Measurements from ENCODE around the gene PLCH2. TPM values are rescaled to one million over a fixed set of nuclear protein-coding genes. Genes with fewer than 3 reads are reported as not detected.

The PLCH2 gene
- total and polyA plus RNA-seq, 2 of the 13 experiments (the other 11 are each of a cell fraction or from before 2014, with no cell fraction given), result 0.15 to 0.67 TPM

DNA sequence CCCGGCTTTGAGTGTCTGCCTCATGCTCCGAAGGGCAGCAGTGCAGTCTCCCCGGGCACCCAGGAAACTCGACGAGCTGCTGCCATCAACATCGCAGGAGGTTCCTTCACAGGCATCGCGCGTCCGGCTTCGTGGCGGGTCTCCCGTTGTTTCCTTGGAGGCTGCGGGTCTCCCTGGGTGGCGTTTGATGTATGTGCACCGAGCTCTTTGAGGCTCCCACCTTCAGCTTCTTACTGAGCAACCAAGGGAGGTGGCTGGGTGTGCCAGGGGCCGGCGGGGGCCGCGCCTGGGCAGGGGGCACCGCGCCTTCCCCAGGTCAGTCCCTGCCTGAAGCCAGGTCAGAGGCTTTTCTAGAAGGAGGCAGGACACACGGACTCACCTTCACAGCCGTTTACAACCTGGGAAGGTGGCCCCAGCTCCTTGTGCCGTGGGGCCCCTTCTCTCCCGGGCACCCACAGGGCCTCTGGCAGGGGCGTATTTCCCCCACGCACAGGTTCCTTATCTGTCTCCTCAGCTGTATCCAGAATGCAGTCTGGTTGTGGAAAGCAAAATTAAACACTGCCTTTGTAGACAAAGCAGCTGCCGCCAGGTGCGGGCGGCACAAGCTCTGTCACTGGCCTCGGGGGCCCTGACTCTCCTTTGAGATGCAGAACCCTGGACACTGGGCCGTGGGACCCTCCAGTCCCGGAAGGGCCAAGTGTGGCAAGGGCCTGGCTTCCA lies 42.0 kb upstream of the PLCH2 start:
- DNase-seq (ENCODE audit: low spot score) (no peak), ATAC-seq (no peak), FAIRE-seq (no peak)
- no TSS peak for BruUV-seq (replicated peaks)
- no peak overlapping the region for H3K4me2 ChIP-seq (ENCODE audit: low read depth, low read length)
- H3K36me3 ChIP-seq (replicated peaks in 1 of 2; ENCODE audit: control insufficient read depth in 1 of 2, insufficient read depth in 2 of 2, low read length in 2 of 2), result no peaks in the 10 kb centered on the region
- in situ Hi-C loops (cut with HindIII; ENCODE audit: extremely low pct_ligation_motif_present, low pct_unique_long_range_greater_than_20kb), result no loop called here
- peaks cover 21 to 68% of the 10 kb centered on the region in 2 experiments for H3K27me3 ChIP-seq (ENCODE audit: control insufficient read depth in 1 of 2, insufficient read depth in 2 of 2, low read length in 2 of 2)
- no peaks in the 10 kb centered on the region for H3K79me2 ChIP-seq (ENCODE audit: insufficient read depth, low read length)
- intact Hi-C loops (cut with micrococcal nuclease; ENCODE audit: unreplicated experiment), result no loop called here
- ChIA-PET CTCF (ENCODE audit: low intra/inter-chr PET ratio, low total read pairs) (no interaction called here), POLR2A (no interaction called here)
- H3K9ac ChIP-seq (ENCODE audit: insufficient read depth, low read depth, low read length), result no peak overlapping the region
- H3K4me3 ChIP-seq (replicated peaks in 1 of 3; ENCODE audit: insufficient read depth in 1 of 3, low read depth in 2 of 3, low read length in 3 of 3), result no peak overlapping the region
- WGBS (ENCODE audit: low lambda C conversion rate), result 11% methylated on average over 8 of the region's 34 CpGs
- peaks cover 3% of the 10 kb centered on the region; the same call in 1 of the 2 replicates for H4K20me1 ChIP-seq (ENCODE audit: insufficient read depth, low read length)
- H3K4me1 ChIP-seq (ENCODE audit: insufficient read depth, low read length), result no peaks in the 10 kb centered on the region
- H3K27ac ChIP-seq (ENCODE audit: extremely low read length, insufficient read depth, low read length), result no peak overlapping the region
- no peak overlapping the region for H2AFZ ChIP-seq (ENCODE audit: low read length)
- peaks cover 12% of the 10 kb centered on the region; the same call in 1 of the 2 replicates for H3K9me3 ChIP-seq (ENCODE audit: low read length)
- no peak for TF ChIP-seq ZFX (CRISPR knock-in tag; IDR thresholded peaks at IDR 0.05; ENCODE audit: low read depth)
- TF ChIP-seq, protein P1, sequence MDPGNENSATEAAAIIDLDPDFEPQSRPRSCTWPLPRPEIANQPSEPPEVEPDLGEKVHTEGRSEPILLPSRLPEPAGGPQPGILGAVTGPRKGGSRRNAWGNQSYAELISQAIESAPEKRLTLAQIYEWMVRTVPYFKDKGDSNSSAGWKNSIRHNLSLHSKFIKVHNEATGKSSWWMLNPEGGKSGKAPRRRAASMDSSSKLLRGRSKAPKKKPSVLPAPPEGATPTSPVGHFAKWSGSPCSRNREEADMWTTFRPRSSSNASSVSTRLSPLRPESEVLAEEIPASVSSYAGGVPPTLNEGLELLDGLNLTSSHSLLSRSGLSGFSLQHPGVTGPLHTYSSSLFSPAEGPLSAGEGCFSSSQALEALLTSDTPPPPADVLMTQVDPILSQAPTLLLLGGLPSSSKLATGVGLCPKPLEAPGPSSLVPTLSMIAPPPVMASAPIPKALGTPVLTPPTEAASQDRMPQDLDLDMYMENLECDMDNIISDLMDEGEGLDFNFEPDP (CRISPR knock-in tag; conservative IDR thresholded peaks at IDR 0.05), result no peak
- no peak for TF ChIP-seq ZNF232 (CRISPR knock-in tag; IDR thresholded peaks at IDR 0.05; ENCODE audit: borderline replicate concordance)
- TF ChIP-seq, protein P2, sequence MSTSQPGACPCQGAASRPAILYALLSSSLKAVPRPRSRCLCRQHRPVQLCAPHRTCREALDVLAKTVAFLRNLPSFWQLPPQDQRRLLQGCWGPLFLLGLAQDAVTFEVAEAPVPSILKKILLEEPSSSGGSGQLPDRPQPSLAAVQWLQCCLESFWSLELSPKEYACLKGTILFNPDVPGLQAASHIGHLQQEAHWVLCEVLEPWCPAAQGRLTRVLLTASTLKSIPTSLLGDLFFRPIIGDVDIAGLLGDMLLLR (CRISPR knock-in tag; IDR thresholded peaks at IDR 0.05), result no peak
- no peak for TF ChIP-seq ZNF75D (CRISPR knock-in tag; IDR thresholded peaks at IDR 0.05; ENCODE audit: borderline replicate concordance)
- TF ChIP-seq, protein P3, sequence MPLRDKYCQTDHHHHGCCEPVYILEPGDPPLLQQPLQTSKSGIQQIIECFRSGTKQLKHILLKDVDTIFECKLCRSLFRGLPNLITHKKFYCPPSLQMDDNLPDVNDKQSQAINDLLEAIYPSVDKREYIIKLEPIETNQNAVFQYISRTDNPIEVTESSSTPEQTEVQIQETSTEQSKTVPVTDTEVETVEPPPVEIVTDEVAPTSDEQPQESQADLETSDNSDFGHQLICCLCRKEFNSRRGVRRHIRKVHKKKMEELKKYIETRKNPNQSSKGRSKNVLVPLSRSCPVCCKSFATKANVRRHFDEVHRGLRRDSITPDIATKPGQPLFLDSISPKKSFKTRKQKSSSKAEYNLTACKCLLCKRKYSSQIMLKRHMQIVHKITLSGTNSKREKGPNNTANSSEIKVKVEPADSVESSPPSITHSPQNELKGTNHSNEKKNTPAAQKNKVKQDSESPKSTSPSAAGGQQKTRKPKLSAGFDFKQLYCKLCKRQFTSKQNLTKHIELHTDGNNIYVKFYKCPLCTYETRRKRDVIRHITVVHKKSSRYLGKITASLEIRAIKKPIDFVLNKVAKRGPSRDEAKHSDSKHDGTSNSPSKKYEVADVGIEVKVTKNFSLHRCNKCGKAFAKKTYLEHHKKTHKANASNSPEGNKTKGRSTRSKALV (CRISPR knock-in tag; IDR thresholded peaks at IDR 0.05), result no peak
- TF ChIP-seq ZNF234 (CRISPR knock-in tag; conservative IDR thresholded peaks at IDR 0.05), result no peak
- no peak for TF ChIP-seq ZNF777 (CRISPR knock-in tag; IDR thresholded peaks at IDR 0.05)
- TF ChIP-seq HOXA7 (CRISPR knock-in tag; IDR thresholded peaks at IDR 0.05), result no peak
- no peak for TF ChIP-seq ONECUT2 (CRISPR knock-in tag; IDR thresholded peaks at IDR 0.05)
- TF ChIP-seq, protein P4, sequence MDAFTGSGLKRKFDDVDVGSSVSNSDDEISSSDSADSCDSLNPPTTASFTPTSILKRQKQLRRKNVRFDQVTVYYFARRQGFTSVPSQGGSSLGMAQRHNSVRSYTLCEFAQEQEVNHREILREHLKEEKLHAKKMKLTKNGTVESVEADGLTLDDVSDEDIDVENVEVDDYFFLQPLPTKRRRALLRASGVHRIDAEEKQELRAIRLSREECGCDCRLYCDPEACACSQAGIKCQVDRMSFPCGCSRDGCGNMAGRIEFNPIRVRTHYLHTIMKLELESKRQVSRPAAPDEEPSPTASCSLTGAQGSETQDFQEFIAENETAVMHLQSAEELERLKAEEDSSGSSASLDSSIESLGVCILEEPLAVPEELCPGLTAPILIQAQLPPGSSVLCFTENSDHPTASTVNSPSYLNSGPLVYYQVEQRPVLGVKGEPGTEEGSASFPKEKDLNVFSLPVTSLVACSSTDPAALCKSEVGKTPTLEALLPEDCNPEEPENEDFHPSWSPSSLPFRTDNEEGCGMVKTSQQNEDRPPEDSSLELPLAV (CRISPR knock-in tag; conservative IDR thresholded peaks at IDR 0.05; ENCODE audit: low read depth), result no peak
- TF ChIP-seq, protein P5, sequence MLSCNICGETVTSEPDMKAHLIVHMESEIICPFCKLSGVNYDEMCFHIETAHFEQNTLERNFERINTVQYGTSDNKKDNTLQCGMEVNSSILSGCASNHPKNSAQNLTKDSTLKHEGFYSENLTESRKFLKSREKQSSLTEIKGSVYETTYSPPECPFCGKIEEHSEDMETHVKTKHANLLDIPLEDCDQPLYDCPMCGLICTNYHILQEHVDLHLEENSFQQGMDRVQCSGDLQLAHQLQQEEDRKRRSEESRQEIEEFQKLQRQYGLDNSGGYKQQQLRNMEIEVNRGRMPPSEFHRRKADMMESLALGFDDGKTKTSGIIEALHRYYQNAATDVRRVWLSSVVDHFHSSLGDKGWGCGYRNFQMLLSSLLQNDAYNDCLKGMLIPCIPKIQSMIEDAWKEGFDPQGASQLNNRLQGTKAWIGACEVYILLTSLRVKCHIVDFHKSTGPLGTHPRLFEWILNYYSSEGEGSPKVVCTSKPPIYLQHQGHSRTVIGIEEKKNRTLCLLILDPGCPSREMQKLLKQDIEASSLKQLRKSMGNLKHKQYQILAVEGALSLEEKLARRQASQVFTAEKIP (CRISPR knock-in tag; IDR thresholded peaks at IDR 0.05; ENCODE audit: borderline replicate concordance), result no peak
- TF ChIP-seq ZNF143 (CRISPR knock-in tag; IDR thresholded peaks at IDR 0.05), result no peak
- no peak for TF ChIP-seq HCFC1 (IDR thresholded peaks at IDR 0.05; ENCODE audit: low read depth, low read length)
- no peak for TF ChIP-seq ZNF136 (CRISPR knock-in tag; IDR thresholded peaks at IDR 0.05; ENCODE audit: low read depth)

All from HepG2 (cell line).